Measurements from ENCODE around the gene UBXN4.
"Not testable (repeated sequence)": the region's sequence is repeated elsewhere in the genome, so short reads cannot be mapped to it uniquely, and the experiment has no call there.

The UBXN4 gene

DNA sequence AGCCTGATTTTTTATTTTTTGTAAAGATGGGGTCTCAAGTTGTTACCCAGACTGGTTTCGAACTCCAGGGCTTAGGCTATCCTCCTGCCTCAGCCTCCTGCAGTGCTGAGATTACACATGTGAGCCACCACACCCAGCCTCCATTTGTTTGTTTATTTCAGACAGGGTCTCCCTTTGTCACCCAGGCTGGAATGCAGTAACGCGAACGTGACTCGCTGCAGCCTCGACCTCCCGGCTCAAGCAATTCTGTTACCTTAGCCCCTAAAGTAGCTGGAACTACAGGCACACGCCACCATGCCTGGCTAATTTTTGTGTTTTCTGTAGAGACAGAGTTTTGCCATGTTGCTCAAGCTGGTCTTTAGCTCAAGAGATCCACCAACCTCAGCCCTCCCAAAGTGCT is 27.2 kb downstream of the UBXN4 start:
- no peak for DNase-seq

- DNase-seq: no peak
Observed at GRCh38 chr2:135773319-135773718, 31.7 kb downstream of the UBXN4 start.

DNA sequence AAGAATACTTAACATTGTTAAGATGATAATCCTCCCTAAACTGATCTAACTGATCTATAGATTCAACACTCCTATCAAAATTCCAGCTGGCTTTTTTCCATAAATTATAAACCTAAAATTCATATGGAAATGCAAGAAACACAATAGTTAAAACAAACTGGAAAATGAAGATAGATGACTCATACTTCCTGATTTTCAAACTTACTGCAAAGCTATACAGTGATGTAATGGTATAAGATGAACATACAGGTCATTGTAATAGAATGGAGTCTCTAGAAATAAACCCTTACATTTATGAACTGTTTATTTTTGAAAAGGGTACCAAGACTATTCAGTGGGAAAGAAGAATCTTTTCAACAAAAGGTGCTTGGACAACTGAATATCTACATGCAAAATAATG is 32.3 kb downstream of the UBXN4 start:
- DNase-seq: no peak

- DNase-seq: no peak
Observed at GRCh38 chr2:135775420-135775819, 33.8 kb downstream of the UBXN4 start.

DNA sequence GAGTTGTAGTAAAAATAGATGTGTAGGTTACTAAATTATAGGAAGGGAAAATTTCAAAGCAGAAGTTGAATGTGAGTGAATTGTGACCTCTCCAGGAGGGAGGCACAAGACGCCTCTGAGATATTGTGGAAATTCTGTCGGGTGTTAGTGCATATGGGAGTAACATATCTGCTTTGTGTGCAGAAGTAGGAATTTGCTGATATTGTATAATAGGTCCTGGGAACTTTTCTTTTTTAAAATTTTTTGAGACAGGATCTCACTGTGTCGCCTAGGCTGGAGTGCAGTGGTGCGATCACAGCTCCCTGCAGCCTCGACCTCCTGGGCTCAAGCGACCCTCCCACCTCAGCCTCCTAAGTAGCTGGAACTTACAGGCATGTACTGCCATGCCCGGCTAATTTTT is 34.7 kb downstream of the UBXN4 start:
- DNase-seq: no peak

DNA sequence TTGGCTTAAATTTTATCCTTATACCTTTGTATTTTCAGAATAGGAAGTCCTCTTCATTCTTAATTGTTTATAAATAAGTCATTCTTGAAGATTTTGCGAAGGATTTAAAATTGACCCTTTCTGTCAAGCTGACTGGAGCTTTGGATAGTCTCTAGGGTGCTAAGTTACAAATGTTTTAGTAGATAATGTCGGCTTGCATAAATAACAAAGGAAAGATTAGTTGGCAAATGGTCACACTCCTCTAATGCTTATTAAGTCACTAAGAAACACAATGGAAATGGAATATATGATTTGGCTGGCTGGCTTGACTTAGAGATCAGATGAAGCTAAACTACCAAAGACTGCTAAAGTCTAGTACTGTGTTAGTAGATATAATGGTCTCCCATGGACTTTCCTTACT is 40.6 kb downstream of the UBXN4 start:
- DNase-seq: no peak

DNA sequence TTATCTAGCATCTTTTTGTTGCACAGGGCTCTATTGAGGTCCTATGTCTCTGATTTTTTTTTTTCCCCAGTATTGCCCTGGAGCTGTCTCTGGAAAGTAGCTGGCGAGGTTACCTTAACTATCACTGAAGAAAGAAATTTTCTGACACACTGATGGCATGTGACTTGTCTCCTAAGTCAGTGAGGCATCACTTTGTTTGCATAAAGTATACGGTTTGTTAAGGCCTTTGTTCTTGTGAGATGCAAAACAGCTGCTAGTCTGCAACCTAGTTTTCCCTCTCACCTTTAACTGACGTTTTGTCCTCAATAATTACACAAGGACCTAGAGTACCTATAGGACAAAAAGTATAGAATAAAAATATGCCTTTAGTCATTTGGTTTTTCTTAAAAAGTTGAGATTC is 41.8 kb downstream of the UBXN4 start:
- DNase-seq: no peak

GRCh38 chr2:135785032-135785431 is 43.4 kb downstream of the UBXN4 start:
- DNase-seq: no peak

DNA sequence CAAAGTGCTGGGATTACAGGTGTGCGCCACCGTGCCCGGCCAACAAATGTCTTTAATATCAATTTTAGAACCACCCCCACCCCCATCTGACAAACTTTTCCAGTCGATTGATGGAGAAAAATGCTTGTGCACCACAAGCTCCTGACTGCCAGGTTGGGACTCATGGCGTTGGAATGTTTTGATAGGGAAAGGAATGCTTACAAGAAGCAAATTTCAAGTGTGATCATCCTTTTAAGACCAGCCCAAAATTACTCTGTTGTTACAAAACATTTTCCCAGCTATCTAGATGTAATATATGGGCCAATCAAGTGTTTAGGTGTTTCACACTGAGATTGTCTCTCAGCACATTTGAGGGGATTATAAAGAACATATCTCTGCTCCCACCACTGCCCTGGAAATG is 45.2 kb downstream of the UBXN4 start:
- no peak for DNase-seq

DNA sequence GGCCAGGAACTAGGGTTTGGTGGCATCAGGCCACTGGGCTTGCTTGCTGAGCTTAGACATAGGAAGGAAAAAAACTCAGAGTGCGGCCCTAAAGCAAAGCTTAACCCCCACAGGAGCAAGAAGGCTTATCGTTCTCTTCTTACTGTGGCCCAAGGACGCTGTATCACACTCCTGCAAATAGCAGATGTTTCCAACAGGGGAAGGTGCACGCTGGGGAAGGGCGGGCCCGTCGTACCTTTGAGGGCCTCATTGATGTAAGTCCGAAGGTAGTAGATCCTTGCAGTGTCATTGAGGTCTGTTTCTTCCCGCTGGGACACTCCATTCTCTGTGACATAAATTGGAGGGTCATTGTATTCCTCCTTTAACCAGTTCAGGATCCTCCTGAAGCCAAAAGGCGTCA is 48.8 kb downstream of the UBXN4 start:
- no peak for DNase-seq

DNA sequence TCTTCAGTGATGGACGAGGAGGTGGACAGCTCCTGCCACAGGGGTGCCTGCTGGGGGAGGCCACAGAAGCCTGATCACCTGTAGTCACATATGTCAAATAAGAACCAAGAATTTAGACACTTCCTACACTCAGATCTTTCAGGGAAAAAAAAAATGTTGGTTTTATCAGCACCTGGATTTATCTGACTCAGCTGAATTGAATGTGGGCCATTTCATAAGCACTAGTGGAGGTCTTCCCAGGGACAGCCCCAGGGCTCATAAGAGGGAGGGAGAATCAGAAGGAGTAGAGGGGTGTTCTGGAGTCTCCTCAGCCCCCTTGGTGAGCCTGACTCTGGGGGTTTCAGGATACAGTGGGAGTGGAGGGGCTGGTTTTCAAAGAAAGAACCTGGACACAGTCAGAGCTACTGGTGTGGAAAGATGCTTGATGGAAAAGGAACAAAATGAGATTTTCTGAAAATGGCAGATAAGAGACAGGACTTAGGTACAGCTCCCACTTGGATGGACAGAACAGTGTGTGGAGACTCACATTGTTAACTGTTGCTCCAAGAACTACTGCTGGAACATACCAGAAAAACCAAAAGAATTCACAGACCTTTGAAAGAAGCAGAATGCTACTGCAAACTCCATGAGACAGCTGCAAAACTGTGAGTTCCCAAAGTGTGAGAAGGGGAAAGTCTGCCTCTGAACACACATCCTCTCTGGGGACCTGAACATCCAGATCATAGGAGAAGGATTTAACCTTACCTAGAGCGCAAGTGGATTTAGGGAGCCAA is 49.9 kb downstream of the UBXN4 start:
- DNase-seq: no peak

DNA sequence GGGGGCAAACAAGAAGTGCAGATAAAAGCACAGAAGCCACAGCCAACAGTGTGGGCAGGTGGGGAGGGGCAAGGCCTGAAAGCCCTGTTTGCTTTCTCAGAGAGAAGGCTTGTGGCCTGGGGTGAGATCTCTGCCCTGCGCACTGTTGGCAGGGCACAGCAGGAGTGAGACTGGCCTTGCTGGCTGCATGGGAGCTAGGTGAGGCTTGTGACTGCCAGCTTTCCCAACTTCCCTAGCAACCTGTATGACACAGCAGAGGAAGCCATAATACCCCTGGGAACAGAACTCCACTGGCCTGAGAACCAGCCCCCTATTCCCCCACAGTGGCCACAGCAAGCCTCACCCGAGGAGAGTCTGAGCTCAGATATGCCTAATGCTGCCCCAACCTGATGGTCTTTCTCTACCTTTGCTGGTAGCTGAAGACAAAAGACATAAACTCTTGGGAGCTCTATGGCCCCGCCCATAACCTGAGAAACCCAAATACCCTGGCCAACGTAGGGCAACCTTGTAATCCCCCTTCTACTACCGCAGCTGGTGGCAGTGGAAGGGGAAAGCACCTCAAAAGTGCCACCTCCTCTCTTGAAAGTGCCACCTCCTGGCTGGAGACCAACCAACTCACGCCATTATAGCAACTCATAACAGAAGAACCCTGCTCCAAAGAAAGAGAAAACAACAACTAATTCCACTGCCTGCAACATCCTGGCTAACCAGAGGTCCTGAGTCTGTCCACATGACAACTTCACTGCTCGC is 50.9 kb downstream of the UBXN4 start:
- no peak for DNase-seq

- not testable (repeated sequence) for DNase-seq
Observed at GRCh38 chr2:135795641-135796040, 54.0 kb downstream of the UBXN4 start.

DNA sequence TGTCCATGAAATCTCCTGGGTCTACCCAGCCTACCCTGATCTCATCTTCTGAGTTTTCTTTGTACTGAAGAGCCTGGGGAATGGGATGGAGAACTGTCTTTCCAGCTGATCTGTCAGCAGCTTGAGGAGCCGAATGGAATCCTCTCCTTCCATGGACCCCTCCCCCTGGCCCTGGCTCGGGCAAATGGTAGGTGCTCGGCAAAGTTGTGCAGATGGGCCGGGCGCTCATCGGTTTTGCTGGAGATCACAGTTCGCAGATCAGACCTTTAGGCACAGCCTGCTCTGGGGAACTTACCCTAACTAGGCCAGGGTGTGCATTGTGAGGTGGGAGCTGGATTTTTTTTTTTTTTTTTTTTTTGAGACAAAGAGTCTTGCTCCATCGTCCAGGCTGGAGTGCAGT is 55.0 kb downstream of the UBXN4 start:
- no peak for DNase-seq

GRCh38 chr2:135797497-135798274 is 56.0 kb downstream of the UBXN4 start:
- peak; percentile 43 for DNase-seq

DNA sequence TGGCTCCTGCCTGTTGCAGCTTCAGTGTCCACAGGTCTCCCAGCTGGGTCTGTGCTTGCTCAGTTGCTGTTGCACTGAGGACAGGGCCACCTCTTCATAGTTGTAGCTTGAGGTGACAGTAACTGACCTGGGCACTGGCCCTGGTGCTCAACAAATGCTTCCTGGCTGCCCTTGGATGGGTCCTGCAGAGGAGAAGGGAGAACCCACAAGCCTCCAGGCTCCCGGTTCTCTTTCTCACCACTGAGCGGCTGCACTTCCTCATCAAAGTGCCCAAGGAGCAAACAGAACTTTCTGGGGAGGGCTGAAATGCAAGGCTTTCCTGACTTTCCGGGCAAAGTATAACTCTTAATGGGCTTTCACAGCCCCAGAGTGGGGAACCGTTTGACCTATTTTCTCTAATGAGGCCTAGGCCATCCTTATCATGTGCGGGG is 56.6 kb downstream of the UBXN4 start:
- DNase-seq: no peak

GRCh38 chr2:135798762-135799161 is 57.1 kb downstream of the UBXN4 start:
- DNase-seq: no peak

DNA sequence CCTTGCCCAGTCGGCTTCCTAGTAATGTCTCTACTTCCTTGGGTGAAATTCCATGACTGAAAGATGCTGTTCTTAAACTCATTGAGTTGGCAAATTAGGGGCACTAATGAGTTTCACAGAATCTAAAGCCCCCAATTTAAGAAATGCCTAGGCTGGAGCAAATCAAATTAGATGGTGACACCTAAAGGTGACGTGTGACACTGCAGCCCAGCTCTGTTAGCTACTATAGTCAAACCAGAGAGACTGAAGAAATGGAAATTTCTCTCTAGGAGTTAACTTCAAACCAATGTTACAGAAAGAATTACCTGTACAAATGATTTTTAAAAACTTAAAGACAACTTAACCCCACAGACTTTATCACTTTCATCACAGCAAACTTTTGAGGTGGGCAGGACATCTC is 58.1 kb downstream of the UBXN4 start:
- DNase-seq: no peak

DNA sequence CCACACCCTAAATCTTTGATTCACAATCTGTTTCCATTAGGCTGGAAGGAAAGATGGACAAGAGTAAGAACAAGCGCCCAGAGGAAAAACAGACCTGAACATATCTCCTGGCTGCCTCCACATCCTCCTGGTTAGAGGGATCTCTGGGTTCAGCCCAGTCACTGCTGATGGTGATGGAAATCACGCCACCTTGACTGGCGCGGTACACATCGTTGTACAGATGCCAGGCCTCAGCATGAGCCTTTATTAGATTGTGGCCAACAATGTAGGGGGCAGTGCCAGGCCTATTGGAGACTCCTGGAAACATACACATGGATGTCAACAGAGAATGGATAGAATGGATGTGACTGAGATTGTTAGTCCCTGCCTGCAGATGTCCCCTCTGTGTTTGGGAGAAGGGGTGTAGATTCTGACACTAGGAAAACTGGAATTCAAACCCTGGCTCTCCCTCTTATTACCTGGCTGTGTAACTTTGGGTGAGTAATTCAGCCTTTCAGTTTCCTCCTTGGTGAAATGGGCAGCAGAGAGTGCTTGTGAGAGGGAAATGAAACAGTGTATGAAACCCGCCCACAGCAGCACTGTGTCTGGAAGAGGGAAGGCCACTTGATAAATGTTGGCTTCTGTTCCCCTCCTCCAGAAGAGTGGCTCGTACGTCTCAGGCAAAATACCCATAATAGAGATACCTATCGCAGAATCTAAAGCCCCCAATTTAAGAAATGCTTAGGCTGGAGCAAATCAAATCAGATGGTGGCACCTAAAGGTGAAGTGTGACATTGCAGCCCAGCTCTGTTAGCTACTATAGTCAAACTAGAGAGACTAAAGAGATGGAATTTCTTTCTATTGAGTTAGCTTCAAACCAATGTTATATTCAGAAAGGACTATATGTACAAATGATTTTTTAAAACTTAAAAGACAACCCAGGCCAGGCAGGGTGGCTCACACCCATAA is 59.1 kb downstream of the UBXN4 start:
- no peak for DNase-seq

- DNase-seq: no peak
Observed at GRCh38 chr2:135802350-135802749, 60.7 kb downstream of the UBXN4 start.

- DNase-seq: no peak
Observed at GRCh38 chr2:135803278-135803677, 61.6 kb downstream of the UBXN4 start.

DNA sequence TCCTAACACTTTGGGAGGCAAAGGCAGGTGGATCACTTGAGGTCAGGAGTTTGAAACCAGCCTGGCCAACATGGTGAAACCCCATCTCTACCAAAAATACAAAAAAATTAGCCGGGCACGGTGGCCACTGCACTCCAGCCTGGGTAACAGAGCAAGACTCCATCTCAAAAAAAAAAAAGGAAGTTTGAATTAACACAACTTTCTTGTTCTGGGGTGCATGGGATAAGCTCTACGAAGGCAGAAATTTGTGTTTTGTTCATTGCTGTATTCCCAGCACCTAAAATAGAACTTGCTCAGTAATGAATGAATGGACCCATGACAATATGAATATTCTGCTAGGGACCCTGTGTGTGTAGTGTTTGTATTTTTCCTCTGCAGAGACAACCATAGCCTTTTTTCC is 66.2 kb downstream of the UBXN4 start:
- not testable (repeated sequence) for DNase-seq
